H1 (cell line): Measurements from ENCODE around the gene KIF3B. TPM values are rescaled to one million over a fixed set of nuclear protein-coding genes. Genes with fewer than 3 reads are reported as not detected.

Source experiments
- CTCF ChIA-PET: fragments of 300-600 bp; sonication (Branson Sonifier 250); formaldehyde crosslinking; loops from one replicate; lab custom pipeline; 2021; ENCODE audit not compliant: partially characterized antibody; lab: Charles Lee
- POLR2A ChIA-PET: fragments of 300-600 bp; sonication (Branson Sonifier 250); formaldehyde crosslinking; loops from one replicate; lab custom pipeline; 2021; ENCODE audit warnings: inconsistent platforms; ENCODE audit not compliant: partially characterized antibody; lab: Charles Lee
- DNase-seq, 2 experiments: peaks; one replicate each; pipeline versions ENCODE4 v3.0.0 to v3.0.0-alpha.2; 2010 to 2022; ENCODE audit warnings: low spot score in 2 of 2, low read depth in 1 of 2, mixed read lengths in 1 of 2
- FAIRE-seq: peaks from 2 replicates; lab custom pipeline; 2011; peaks lifted over from hg19 to GRCh38; lab: Jason Lieb, UNC
- H2AFZ ChIP-seq: 2 replicates; pipeline ENCODE4 v1.8.1; 2012; ENCODE audit warnings: low read length, inconsistent platforms
- H2AK5ac ChIP-seq: 2 replicates; pipeline ENCODE4 v1.6.1; 2013; ENCODE audit warnings: low read depth, low read length
- H2BK120ac ChIP-seq: replicated peaks from 2 replicates; pipeline ENCODE3; 2013; ENCODE audit warnings: low read depth, low read length, inconsistent platforms
- H2BK12ac ChIP-seq: 2 replicates; pipeline ENCODE4 v1.6.1; 2013; ENCODE audit warnings: low read depth, low read length
- H2BK15ac ChIP-seq: 2 replicates; pipeline ENCODE4 v1.6.1; 2013; ENCODE audit warnings: low read length
- H2BK20ac ChIP-seq: 2 replicates; pipeline ENCODE4 v1.6.1; 2013; ENCODE audit warnings: low read length
- H2BK5ac ChIP-seq: 2 replicates; pipeline ENCODE4 v1.6.1; 2013; ENCODE audit warnings: low read depth, low read length
- H3K14ac ChIP-seq: 2 replicates; pipeline ENCODE4 v1.6.1; 2013; ENCODE audit warnings: inconsistent platforms; ENCODE audit not compliant: insufficient read length
- H3K18ac ChIP-seq: 2 replicates; pipeline ENCODE4 v1.6.1; 2013; ENCODE audit warnings: low read length; ENCODE audit errors: extremely low read depth
- H3K23ac ChIP-seq: 2 replicates; pipeline ENCODE4 v1.6.1; 2013; ENCODE audit warnings: inconsistent platforms; ENCODE audit not compliant: insufficient read length
- H3K23me2 ChIP-seq: 2 replicates; pipeline ENCODE4 v1.6.1; 2013; ENCODE audit warnings: low read depth, low read length
- H3K27ac ChIP-seq: 2 replicates; pipeline ENCODE4 v1.6.1; 2011; ENCODE audit warnings: low read depth, low read length, inconsistent platforms
- H3K27me3 ChIP-seq, 4 experiments: replicated peaks in 1 of 4; 1 replicate in 1 of 4; 2 replicates in 3 of 4; pipeline versions ENCODE4 v1.6.1 to v1.8.1; 2011 to 2013; ENCODE audit warnings: low read length in 3 of 4, mild to moderate bottlenecking in 3 of 4, inconsistent platforms in 2 of 4, mixed read lengths in 2 of 4, moderate library complexity in 1 of 4; ENCODE audit not compliant: control insufficient read depth in 3 of 4, insufficient read depth in 3 of 4; ENCODE audit errors: extremely low read depth in 1 of 4
- H3K36me3 ChIP-seq, 4 experiments: 2 replicates each; pipeline versions ENCODE4 v1.6.1 to v1.8.1; 2011 to 2013; ENCODE audit warnings: mild to moderate bottlenecking in 4 of 4, low read length in 3 of 4, moderate library complexity in 2 of 4, control low read depth in 1 of 4, inconsistent platforms in 1 of 4; ENCODE audit not compliant: insufficient read depth in 4 of 4, control insufficient read depth in 2 of 4
- H3K4ac ChIP-seq: replicated peaks from 2 replicates; pipeline ENCODE3; 2013; ENCODE audit warnings: low read length, low read depth, mixed read lengths, inconsistent platforms; ENCODE audit not compliant: insufficient read length
- H3K4me1 ChIP-seq, 4 experiments: replicated peaks in 1 of 4; 1 replicate in 1 of 4; 2 replicates in 3 of 4; pipeline versions ENCODE4 v1.6.1 to v1.8.1; 2011 to 2013; ENCODE audit warnings: low read length in 3 of 4, inconsistent platforms in 2 of 4, mixed read lengths in 1 of 4; ENCODE audit not compliant: insufficient read depth in 4 of 4, control insufficient read depth in 3 of 4
- H3K4me2 ChIP-seq, 2 experiments: 2 replicates each; pipeline versions ENCODE4 v1.6.1 to v1.8.1; 2011 to 2013; ENCODE audit warnings: low read depth in 2 of 2, low read length in 2 of 2, control low read depth in 1 of 2, inconsistent platforms in 1 of 2, mild to moderate bottlenecking in 1 of 2; ENCODE audit not compliant: insufficient read depth in 1 of 2
- H3K4me3 ChIP-seq, 4 experiments: fragments of 200-600, 300-600 bp in 1 of 4; sonication (generic), shearing (Covaris generic), sonication (Bioruptor Twin) in 1 of 4; 2 replicates each; pipeline versions ENCODE4 v1.5.1 to v1.8.1; 2011 to 2016; ENCODE audit warnings: low read length in 4 of 4, low read depth in 3 of 4, control low read depth in 2 of 4, inconsistent platforms in 2 of 4, mild to moderate bottlenecking in 2 of 4, mixed read lengths in 1 of 4, moderate library complexity in 1 of 4; ENCODE audit not compliant: insufficient read depth in 2 of 4; ENCODE audit errors: extremely low read depth in 1 of 4
- H3K56ac ChIP-seq: replicated peaks from 2 replicates; pipeline ENCODE3; 2013; ENCODE audit warnings: low read depth, mild to moderate bottlenecking, mixed read lengths, low read length, inconsistent platforms; ENCODE audit not compliant: insufficient read length
- H3K79me1 ChIP-seq: 2 replicates; pipeline ENCODE4 v1.6.1; 2013; ENCODE audit warnings: low read depth, low read length, control low read depth
- H3K79me2 ChIP-seq, 2 experiments: 2 replicates each; pipeline versions ENCODE4 v1.6.1 to v1.8.1; 2012 to 2013; ENCODE audit warnings: low read length in 2 of 2, mild to moderate bottlenecking in 2 of 2, inconsistent platforms in 1 of 2; ENCODE audit not compliant: insufficient read depth in 2 of 2, control insufficient read depth in 1 of 2
- H3K9ac ChIP-seq, 4 experiments: replicated peaks in 1 of 4; 1 replicate in 1 of 4; 2 replicates in 3 of 4; pipeline versions ENCODE4 v1.6.1 to v1.8.1; 2011 to 2013; ENCODE audit warnings: low read depth in 3 of 4, low read length in 3 of 4, control low read depth in 2 of 4, mild to moderate bottlenecking in 2 of 4, moderate library complexity in 2 of 4, inconsistent platforms in 1 of 4; ENCODE audit errors: extremely low read depth in 1 of 4
- H3K9me3 ChIP-seq, 2 experiments: 2 replicates each; pipeline versions ENCODE4 v1.6.1 to v1.8.1; 2012 to 2013; ENCODE audit warnings: mild to moderate bottlenecking in 2 of 2, moderate library complexity in 2 of 2, control low read depth in 1 of 2, inconsistent platforms in 1 of 2, low read depth in 1 of 2, low read length in 1 of 2, mixed read lengths in 1 of 2; ENCODE audit not compliant: insufficient read depth in 2 of 2
- H4K20me1 ChIP-seq, 2 experiments: replicated peaks in 1 of 2; 2 replicates each; pipeline versions ENCODE3 to v1.8.1; 2011 to 2013; ENCODE audit warnings: inconsistent platforms in 2 of 2, low read length in 2 of 2, mild to moderate bottlenecking in 1 of 2; ENCODE audit not compliant: insufficient read depth in 2 of 2, control insufficient read depth in 1 of 2
- H4K5ac ChIP-seq: 2 replicates; pipeline ENCODE4 v1.6.1; 2013; ENCODE audit warnings: low read length, low read depth, mixed read lengths, inconsistent platforms; ENCODE audit not compliant: insufficient read length
- H4K8ac ChIP-seq: 2 replicates; pipeline ENCODE4 v1.8.0; 2013; ENCODE audit warnings: mild to moderate bottlenecking, moderate library complexity, low read length, inconsistent platforms; ENCODE audit not compliant: insufficient read depth; ENCODE audit errors: extremely low read depth
- H4K91ac ChIP-seq: replicated peaks from 2 replicates; pipeline ENCODE3; 2013; ENCODE audit warnings: low read length, mixed read lengths, inconsistent platforms; ENCODE audit not compliant: insufficient read length
- CEBPB ChIP-seq: IDR thresholded peaks from 2 replicates; pipeline ENCODE4 v1.6.1; 2012; ENCODE audit warnings: low read depth, low read length
- KDM1A ChIP-seq: fragments of 200-600, 300-600 bp; sonication (generic); IDR thresholded peaks from 2 replicates; pipeline ENCODE4 v1.7.1; 2016; ENCODE audit warnings: mild to moderate bottlenecking, low read length, borderline replicate concordance
- WGBS, 2 experiments: shearing (Covaris generic) in 1 of 2; methylation state at CpG; one replicate each; pipeline versions ENCODE4 v1.1.6 to v1.1.7; 2013 to 2015; ENCODE audit warnings: low lambda C conversion rate in 2 of 2, mixed read lengths in 2 of 2, inconsistent platforms in 1 of 2, low coverage in 1 of 2, missing lambda C conversion rate in 1 of 2; ENCODE audit not compliant: insufficient replicate concordance in 2 of 2, insufficient coverage in 1 of 2, insufficient read length in 1 of 2; ENCODE audit errors: extremely low coverage in 1 of 2, missing lambda C conversion rate in 1 of 2; 5-methylcytosine and 5-hydroxymethylcytosine counted together
- polyA plus RNA-seq, 7 experiments: library from polyadenylated mRNA; depleted of rRNA in 3 of 7; stranded (reverse) in 5 of 7; unstranded in 2 of 7; fragments of >200 nt in 5 of 7; fragments of 200-250 nt in 2 of 7; gene quantifications; 1 replicate in 5 of 7; 2 replicates in 1 of 7; 4 replicates in 1 of 7; pipeline versions ENCODE4 v1.2.1 to v1.2.3, GENCODE V29; 2011 to 2013; ENCODE audit warnings: missing spikeins in 2 of 7, mixed read lengths in 2 of 7
- total RNA-seq: library from RNA; stranded (reverse); fragmentation: NEBNext Ultra II Directional; extraction: Animal tissue kit (Norgen Biotek cat#: 25700); gene quantifications from 2 replicates; pipeline ENCODE4 v1.2.1, GENCODE V29; 2021

Gene KIF3B
- total and polyA plus RNA-seq, 2 of the 8 experiments (the other 6 are each of a cell fraction or from before 2014, with no cell fraction given) = 10.1 to 22.4 TPM

- Histone ChIP-seq H3K9ac (no peak overlapping the region), H3K79me2 (no peaks in the 10 kb centered on the region), H3K4me3 (no peak overlapping the region), H3K36me3 (no peaks in the 10 kb centered on the region), H2AK5ac (no peak overlapping the region), H2BK15ac (no peak overlapping the region), H4K91ac (no peak overlapping the region), H3K27ac (no peak overlapping the region), H3K79me1 (no peaks in the 10 kb centered on the region), H2BK120ac (no peak overlapping the region), H2AFZ (no peak overlapping the region), H2BK5ac (no peak overlapping the region), H3K23me2 (no peaks in the 10 kb centered on the region), H3K23ac (no peak overlapping the region), H4K8ac (no peak overlapping the region), H3K27me3 (no peaks in the 10 kb centered on the region), H3K56ac (no peak overlapping the region), H3K4me2 (no peak overlapping the region), H3K18ac (no peak overlapping the region), H3K14ac (no peak overlapping the region), H3K9me3 (no peaks in the 10 kb centered on the region), H3K4ac (no peak overlapping the region), H4K20me1 (no peaks in the 10 kb centered on the region), H2BK20ac (no peak overlapping the region), H2BK12ac (no peak overlapping the region), H4K5ac (no peak overlapping the region), H3K4me1 (no peaks in the 10 kb centered on the region; a peak in 1 of 7 replicates)
- POLR2A ChIA-PET = interaction anchor here (1.7 kb wide), 1 partner anchor 16 kb away, joined by 3 read pairs; no protein-coding TSS in a partner anchor
- CTCF ChIA-PET = interaction anchor here (0.9 to 3.7 kb wide), 3 partner anchors 9 to 103 kb away, joined by 3 to 14 read pairs (median 3); no protein-coding TSS in a partner anchor
- TF ChIP-seq KDM1A (no peak), CEBPB (peak; percentile 65)
- WGBS, 2 experiments = 87% methylated on average over 7 of the region's 7 CpGs; no CpG with 5 or more reads in 1 of the 2 experiments
- FAIRE-seq (no peak), DNase-seq (no peak)
These were observed 61.2 kb downstream of the KIF3B start for GRCh38 chr20:32338665-32339064.
